GM12878 (cell line): ENCODE results near the gene EXOSC6. TPM values are rescaled to one million over a fixed set of nuclear protein-coding genes. Genes with fewer than 3 reads are reported as not detected.

Source experiments
- ATAC-seq: fragments of 200-7000 bp; cut with Tn5 transposase; 3 replicates; pipeline ENCODE4 v1.9.1; 2020; ENCODE audit warnings: mild to moderate bottlenecking, moderate library complexity
- BruUV-seq: library from RNA; stranded (reverse); fragments of 400-500 nt; replicated peaks from 2 replicates; lab custom pipeline; 2021; lab: Mats Ljungman, UMichigan
- CTCF ChIA-PET: fragments of 300-600 bp; sonication (Branson Sonifier 250); formaldehyde crosslinking; extraction: SDS; loops from one replicate; lab custom pipeline; 2021; ENCODE audit warnings: inconsistent platforms; lab: Yijun Ruan, JAX
- POLR2A ChIA-PET: fragments of 350-600 bp; formaldehyde crosslinking; extraction: SDS; loops from one replicate; lab custom pipeline; 2021; ENCODE audit warnings: inconsistent platforms; lab: Charles Lee
- RAD21 ChIA-PET: fragments of 300-600 bp; sonication (Branson Sonifier 250); formaldehyde crosslinking; loops from one replicate; lab custom pipeline; 2023; ENCODE audit warnings: antibody characterized with exemption; ENCODE audit not compliant: unreplicated experiment; lab: Charles Lee
- SMC1A ChIA-PET: fragments of 300-600 bp; sonication (Branson Sonifier 250); formaldehyde crosslinking; loops from one replicate; lab custom pipeline; 2023; ENCODE audit not compliant: unreplicated experiment, uncharacterized antibody; lab: Charles Lee
- DNase-seq: peaks from one replicate; pipeline ENCODE4 v3.0.0-alpha.2; 2011; ENCODE audit warnings: low read depth, low spot score
- FAIRE-seq: peaks from 3 replicates; lab custom pipeline; 2011; peaks lifted over from hg19 to GRCh38; lab: Jason Lieb, UNC
- H2AFZ ChIP-seq: 2 replicates; pipeline ENCODE4 v1.6.0; 2011; ENCODE audit warnings: low read depth, low read length, control low read depth; ENCODE audit not compliant: control insufficient read depth
- H3K27ac ChIP-seq: 2 replicates; pipeline ENCODE4 v1.5.1; 2011; ENCODE audit warnings: control low read depth; ENCODE audit not compliant: control insufficient read depth, insufficient read depth
- H3K27me3 ChIP-seq, 2 experiments: replicated peaks in 1 of 2; 2 replicates each; pipeline versions ENCODE4 v1.6.0 to v1.6.1; 2011; ENCODE audit warnings: low read length in 1 of 2; ENCODE audit not compliant: control insufficient read depth in 2 of 2, insufficient read depth in 2 of 2
- H3K36me3 ChIP-seq, 2 experiments: 2 replicates each; pipeline ENCODE4 v1.5.1; 2011; ENCODE audit warnings: low read length in 1 of 2; ENCODE audit not compliant: control insufficient read depth in 2 of 2, insufficient read depth in 2 of 2
- H3K4me1 ChIP-seq: 2 replicates; pipeline ENCODE4 v1.6.1; 2011; ENCODE audit warnings: mild to moderate bottlenecking, low read length, moderate library complexity, mixed read lengths; ENCODE audit not compliant: control insufficient read depth, insufficient read depth
- H3K4me2 ChIP-seq: 2 replicates; pipeline ENCODE4 v1.6.0; 2011; ENCODE audit warnings: control low read depth; ENCODE audit not compliant: control insufficient read depth, insufficient read depth
- H3K4me3 ChIP-seq: fragments of 200-600 bp; sonication (generic); 2 replicates; pipeline ENCODE4 v1.5.1; 2016
- H3K79me2 ChIP-seq: 2 replicates; pipeline ENCODE4 v1.6.0; 2011; ENCODE audit warnings: low read length; ENCODE audit not compliant: control insufficient read depth, insufficient read depth
- H3K9ac ChIP-seq: 2 replicates; pipeline ENCODE4 v1.8.0; 2011; ENCODE audit warnings: low read length, control low read depth, mixed read lengths; ENCODE audit not compliant: control insufficient read depth, insufficient read depth
- H3K9me3 ChIP-seq: replicated peaks from 3 replicates; pipeline ENCODE4 v1.5.1; 2011; ENCODE audit warnings: mild to moderate bottlenecking, low read length; ENCODE audit not compliant: control insufficient read depth, insufficient read depth
- H4K20me1 ChIP-seq: 2 replicates; pipeline ENCODE4 v1.6.0; 2011; ENCODE audit not compliant: control insufficient read depth, insufficient read depth
- CBX5 ChIP-seq: sonication (generic); IDR thresholded peaks from 2 replicates; pipeline ENCODE4 v1.6.1; 2016; ENCODE audit warnings: low read depth, moderate library complexity, mild to moderate bottlenecking, inconsistent platforms
- HDGF ChIP-seq: fragments of 450-650 bp; IDR thresholded peaks from 2 replicates; pipeline ENCODE4 v1.6.1; 2016; ENCODE audit warnings: antibody characterized with exemption
- MEF2A ChIP-seq: IDR thresholded peaks from 2 replicates; pipeline ENCODE4 v1.6.1; 2011; ENCODE audit warnings: low read depth, mild to moderate bottlenecking, low read length, moderate library complexity; ENCODE audit not compliant: insufficient read depth
- NFIC ChIP-seq: IDR thresholded peaks from 2 replicates; pipeline ENCODE4 v1.6.1; 2012; ENCODE audit warnings: low read depth, mild to moderate bottlenecking, inconsistent platforms, low read length, moderate library complexity
- RUNX3 ChIP-seq: IDR thresholded peaks from 2 replicates; pipeline ENCODE4 v1.6.1; 2012; ENCODE audit warnings: low read length, inconsistent platforms
- YBX1 ChIP-seq: fragments of 450-650 bp; IDR thresholded peaks from 2 replicates; pipeline ENCODE4 v1.6.1; 2016; ENCODE audit warnings: antibody characterized with exemption
- in situ Hi-C: fragments of 300-500 bp; cut with MboI; formaldehyde crosslinking; loops from 9 replicates; pipeline ENCODE4 v1.14.3; 2018; ENCODE audit warnings: mixed read lengths
- intact Hi-C: fragments of 100-400 bp; cut with micrococcal nuclease; formaldehyde crosslinking; loops from one replicate; pipeline ENCODE4 v1.14.2; 2022; ENCODE audit not compliant: unreplicated experiment
- polyA plus RNA-seq, 11 experiments: library from polyadenylated mRNA; depleted of rRNA in 4 of 11; unstranded in 6 of 11; stranded (reverse) in 5 of 11; fragments of >200 nt; fragmentation: Nextera tagmentation in 4 of 11; fragmentation: Illumina TruSeq in 1 of 11; extraction: Ambion mirVana in 4 of 11; extraction: Trizol in 1 of 11; gene quantifications; 1 replicate in 1 of 11; 2 replicates in 10 of 11; pipeline versions ENCODE4 v1.2.1 to v1.2.3, GENCODE V29; 2011 to 2016; ENCODE audit warnings: inconsistent platforms in 2 of 11, missing spikeins in 2 of 11, low read depth in 1 of 11
- total RNA-seq, 4 experiments: library from RNA; depleted of rRNA in 3 of 4; stranded (reverse); fragments of >200 nt in 3 of 4; fragmentation: Illumina TruSeq in 1 of 4; extraction: Trizol in 1 of 4; gene quantifications; 2 replicates each; pipeline versions ENCODE4 v1.2.1 to v1.2.3, GENCODE V29; 2013 to 2021

EXOSC6 gene
- total and polyA plus RNA-seq, 10 of the 15 experiments (the other 5 are each of a cell fraction or from before 2014, with no cell fraction given) = 8.2 to 27.5 (median 14.5) TPM

DNA sequence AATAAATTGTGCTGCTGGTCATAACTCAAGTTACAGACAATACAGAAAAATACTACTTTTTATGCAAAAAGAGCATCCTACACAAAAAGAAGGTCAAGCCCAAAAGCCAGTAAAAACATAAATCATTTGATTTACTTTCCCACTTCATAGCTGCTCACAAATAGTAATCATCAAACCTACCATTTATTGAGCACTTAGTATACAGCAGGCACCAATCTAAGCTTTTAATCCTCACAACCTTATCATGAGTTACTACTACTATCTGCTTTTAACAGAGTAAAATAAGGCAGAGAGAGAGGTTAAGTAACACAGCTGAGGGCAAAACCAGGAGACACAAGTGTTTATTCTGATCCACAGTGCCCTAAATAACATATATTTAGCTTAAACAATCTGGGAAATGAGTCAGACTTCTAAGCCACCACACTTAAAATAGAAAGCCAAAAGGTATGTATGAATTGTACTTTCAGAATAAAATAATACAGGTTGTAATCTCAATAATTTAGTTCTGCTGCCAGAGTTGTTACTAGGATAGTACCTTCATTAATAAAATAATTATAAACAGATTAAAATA, 39.3 kb upstream of the EXOSC6 start:
- no peak for TF ChIP-seq HDGF
- peak; percentile 73 for TF ChIP-seq MEF2A
- peak; percentile 47; the same call in 1 of the 2 replicates for TF ChIP-seq NFIC
- TF ChIP-seq YBX1 = no peak
- no peak for TF ChIP-seq CBX5
- peak; percentile 21; the same call in 1 of the 2 replicates for TF ChIP-seq RUNX3
- RAD21 ChIA-PET = interaction anchor here (0.6 kb wide), 1 partner anchor 11 kb away, joined by 3 read pairs; no protein-coding TSS in a partner anchor
- no peak for ATAC-seq

More for the DNA sequence above, 39.3 kb upstream of the EXOSC6 start:
- no peak overlapping the region for H3K4me3 ChIP-seq
- peak overlapping the region; percentile 64 for H2AFZ ChIP-seq
- no peaks in the 10 kb centered on the region for H3K9me3 ChIP-seq
- no peaks in the 10 kb centered on the region for H4K20me1 ChIP-seq
- H3K27me3 ChIP-seq = no peaks in the 10 kb centered on the region
- H3K4me1 ChIP-seq = peaks cover 7% of the 10 kb centered on the region
- H3K9ac ChIP-seq = no peak overlapping the region
- H3K27ac ChIP-seq = peak overlapping the region; percentile 24; the same call in 1 of the 2 replicates
- ChIA-PET SMC1A (interaction anchor here (1.1 to 1.8 kb wide), 2 partner anchors 9 to 15 kb away, joined by 3 to 8 read pairs; partner anchors contain the start of gene DDX19B), CTCF (interaction anchor here (0.8 to 1.2 kb wide), 2 partner anchors 9 to 16 kb away, joined by 3 to 7 read pairs; partner anchors contain the start of gene DDX19B), POLR2A (interaction anchor here (0.6 to 1.2 kb wide), 2 partner anchors 9 to 78 kb away, joined by 4 to 7 read pairs; no protein-coding TSS in a partner anchor)
- no peaks in the 10 kb centered on the region for H3K36me3 ChIP-seq
- intact Hi-C loops (no loop called here), in situ Hi-C loops (no loop called here)
- no TSS peak for BruUV-seq
- H3K4me2 ChIP-seq = no peak overlapping the region
- FAIRE-seq (no peak), DNase-seq (no peak)
- peaks cover 25% of the 10 kb centered on the region for H3K79me2 ChIP-seq
